Vagina (tissue), 2 donors: ENCODE data around the gene CAPN7.

ENCODE experiments used
- POLR2A ChIP-seq, 2 donors: fragments of 450-650 bp; IDR thresholded peaks; one replicate each; pipeline ENCODE4 v1.6.1; 2017; ENCODE audit warnings: antibody characterized with exemption in 2 of 2, mild to moderate bottlenecking in 2 of 2, moderate library complexity in 2 of 2
- TF ChIP-seq, protein P1 (sequence below), 3 experiments: fragments of 450-650 bp in 2 of 3; fragments of 200-600 bp in 1 of 3; sonication (generic) in 1 of 3; IDR thresholded peaks; one replicate each; pipeline ENCODE4 v1.5.1; 2017 to 2019; ENCODE audit warnings: antibody characterized with exemption in 3 of 3, mild to moderate bottlenecking in 2 of 3, moderate library complexity in 2 of 3

DNA sequence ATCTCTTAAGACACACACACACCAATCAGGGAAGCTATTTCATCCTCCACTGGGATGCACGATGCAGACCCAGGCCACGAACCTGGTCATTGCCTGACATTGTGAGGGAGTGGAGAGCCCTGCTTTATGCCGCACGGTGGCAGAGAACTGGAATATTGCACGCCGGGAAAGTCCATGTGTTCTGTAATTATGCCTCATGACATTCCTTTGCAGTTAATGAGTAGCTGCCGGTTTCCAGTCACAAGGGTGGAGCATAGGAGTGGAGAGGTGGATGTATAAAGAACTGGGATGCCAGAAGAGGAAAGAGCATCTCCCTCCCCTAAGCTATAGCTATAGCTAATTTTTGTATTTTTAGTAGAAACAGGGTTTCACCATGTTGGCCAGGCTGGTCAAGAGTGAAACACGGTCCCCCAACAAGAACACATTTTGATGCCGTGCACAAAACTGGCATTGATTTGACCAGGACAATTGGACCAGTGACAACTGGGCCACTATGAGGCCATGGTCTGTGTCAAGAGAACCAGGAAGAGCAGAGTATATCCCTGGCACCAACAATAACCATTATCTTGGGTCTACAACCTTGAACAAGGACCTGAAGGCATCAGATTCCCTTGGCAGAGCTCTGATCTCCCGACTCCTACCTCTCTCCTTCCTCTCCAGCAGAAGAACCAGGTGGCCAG is 74.9 kb downstream of the CAPN7 start:
- no peak for TF ChIP-seq POLR2A (IDR thresholded peaks at IDR 0.05)
- TF ChIP-seq, protein P1, sequence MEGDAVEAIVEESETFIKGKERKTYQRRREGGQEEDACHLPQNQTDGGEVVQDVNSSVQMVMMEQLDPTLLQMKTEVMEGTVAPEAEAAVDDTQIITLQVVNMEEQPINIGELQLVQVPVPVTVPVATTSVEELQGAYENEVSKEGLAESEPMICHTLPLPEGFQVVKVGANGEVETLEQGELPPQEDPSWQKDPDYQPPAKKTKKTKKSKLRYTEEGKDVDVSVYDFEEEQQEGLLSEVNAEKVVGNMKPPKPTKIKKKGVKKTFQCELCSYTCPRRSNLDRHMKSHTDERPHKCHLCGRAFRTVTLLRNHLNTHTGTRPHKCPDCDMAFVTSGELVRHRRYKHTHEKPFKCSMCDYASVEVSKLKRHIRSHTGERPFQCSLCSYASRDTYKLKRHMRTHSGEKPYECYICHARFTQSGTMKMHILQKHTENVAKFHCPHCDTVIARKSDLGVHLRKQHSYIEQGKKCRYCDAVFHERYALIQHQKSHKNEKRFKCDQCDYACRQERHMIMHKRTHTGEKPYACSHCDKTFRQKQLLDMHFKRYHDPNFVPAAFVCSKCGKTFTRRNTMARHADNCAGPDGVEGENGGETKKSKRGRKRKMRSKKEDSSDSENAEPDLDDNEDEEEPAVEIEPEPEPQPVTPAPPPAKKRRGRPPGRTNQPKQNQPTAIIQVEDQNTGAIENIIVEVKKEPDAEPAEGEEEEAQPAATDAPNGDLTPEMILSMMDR (IDR thresholded peaks at IDR 0.05) = no peak
